Measurements from ENCODE around the gene PALLD. TPM values are rescaled to one million over a fixed set of nuclear protein-coding genes. Genes with fewer than 3 reads are reported as not detected.

The PALLD gene
- total RNA-seq, 2 experiments from 2014 or later = 0.49 to 0.78 TPM

DNA sequence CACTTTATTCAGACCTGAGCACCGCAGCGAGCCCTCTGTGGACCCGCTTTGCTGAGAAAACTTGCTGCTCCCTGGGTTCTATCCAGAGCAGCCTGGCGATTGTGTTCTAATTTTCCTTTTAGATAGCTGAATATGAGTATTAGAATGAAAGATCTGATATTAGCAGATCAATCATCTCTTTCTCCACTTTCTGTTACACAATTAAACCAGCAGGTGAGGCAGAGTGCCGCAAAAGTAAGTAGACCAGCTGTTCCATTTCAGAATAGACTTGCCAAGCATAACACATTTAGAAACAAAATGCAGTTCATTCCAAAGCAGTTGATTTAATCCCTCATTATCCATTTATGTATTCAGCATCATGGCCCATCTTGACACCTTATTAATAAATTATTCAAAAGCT, 58.6 kb downstream of the PALLD start:
- Mint-ChIP-seq H3K4me3 (no peak overlapping the region), H3K27ac (no peak overlapping the region), H3K36me3 (ENCODE audit: low read depth) (no peaks in the 10 kb centered on the region), H3K27me3 (peaks cover 10% of the 10 kb centered on the region), H3K9me3 (no peaks in the 10 kb centered on the region), H3K4me1 (ENCODE audit: low read depth) (no peaks in the 10 kb centered on the region)
- H3K36me3 ChIP-seq (ENCODE audit: insufficient read depth, low read length) = no peaks in the 10 kb centered on the region
- H3K27me3 ChIP-seq (ENCODE audit: control insufficient read depth in 1 of 2, insufficient read depth in 2 of 2, low read length in 2 of 2) = no peaks in the 10 kb centered on the region
- TF ChIP-seq, protein P1, sequence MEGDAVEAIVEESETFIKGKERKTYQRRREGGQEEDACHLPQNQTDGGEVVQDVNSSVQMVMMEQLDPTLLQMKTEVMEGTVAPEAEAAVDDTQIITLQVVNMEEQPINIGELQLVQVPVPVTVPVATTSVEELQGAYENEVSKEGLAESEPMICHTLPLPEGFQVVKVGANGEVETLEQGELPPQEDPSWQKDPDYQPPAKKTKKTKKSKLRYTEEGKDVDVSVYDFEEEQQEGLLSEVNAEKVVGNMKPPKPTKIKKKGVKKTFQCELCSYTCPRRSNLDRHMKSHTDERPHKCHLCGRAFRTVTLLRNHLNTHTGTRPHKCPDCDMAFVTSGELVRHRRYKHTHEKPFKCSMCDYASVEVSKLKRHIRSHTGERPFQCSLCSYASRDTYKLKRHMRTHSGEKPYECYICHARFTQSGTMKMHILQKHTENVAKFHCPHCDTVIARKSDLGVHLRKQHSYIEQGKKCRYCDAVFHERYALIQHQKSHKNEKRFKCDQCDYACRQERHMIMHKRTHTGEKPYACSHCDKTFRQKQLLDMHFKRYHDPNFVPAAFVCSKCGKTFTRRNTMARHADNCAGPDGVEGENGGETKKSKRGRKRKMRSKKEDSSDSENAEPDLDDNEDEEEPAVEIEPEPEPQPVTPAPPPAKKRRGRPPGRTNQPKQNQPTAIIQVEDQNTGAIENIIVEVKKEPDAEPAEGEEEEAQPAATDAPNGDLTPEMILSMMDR (IDR thresholded peaks at IDR 0.05) = no peak
- H3K4me1 ChIP-seq (ENCODE audit: insufficient read depth, low read length) = no peaks in the 10 kb centered on the region
- no peak overlapping the region for H3K27ac ChIP-seq (ENCODE audit: low read depth in 1 of 2, low read length in 2 of 2)
- DNase-seq = no peak
- POLR2A ChIA-PET = no interaction called here
- CTCF ChIA-PET = no interaction called here
- no peak overlapping the region for H3K4me3 ChIP-seq (ENCODE audit: low read length)
- H3K9me3 ChIP-seq (ENCODE audit: control insufficient read depth in 1 of 2, insufficient read depth in 1 of 2, low read length in 2 of 2) = peaks cover 0 to 3% of the 10 kb centered on the region in 2 experiments
- intact Hi-C loops (cut with DNase I, micrococcal nuclease) = no loop called here
- ATAC-seq (ENCODE audit: poor library complexity) = no peak

DNA sequence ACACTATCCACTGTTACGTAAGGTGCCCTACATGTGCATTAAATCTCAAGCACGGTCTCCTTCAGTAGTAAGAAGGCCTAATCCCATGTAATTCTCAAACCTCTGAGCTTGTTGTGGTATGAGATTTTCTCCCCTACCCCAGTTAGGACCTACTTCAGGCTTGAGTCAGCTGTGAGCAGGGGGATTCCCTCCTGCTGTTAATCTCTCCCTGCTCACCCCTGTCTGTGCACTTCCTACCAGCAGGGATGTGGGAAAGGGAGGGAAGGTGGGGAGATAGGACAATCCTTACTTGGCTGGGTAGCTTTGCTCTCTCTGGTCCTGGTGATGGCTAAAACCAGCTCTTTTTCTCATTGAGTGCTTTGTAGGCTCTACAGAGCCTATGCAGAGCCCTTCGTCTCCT, 60.8 kb downstream of the PALLD start:
- Mint-ChIP-seq H3K36me3 (ENCODE audit: low read depth) (no peaks in the 10 kb centered on the region), H3K27ac (no peak overlapping the region), H3K27me3 (peaks cover 10% of the 10 kb centered on the region), H3K9me3 (no peaks in the 10 kb centered on the region), H3K4me3 (no peak overlapping the region), H3K4me1 (ENCODE audit: low read depth) (no peaks in the 10 kb centered on the region)
- Histone ChIP-seq H3K4me3 (ENCODE audit: low read length) (no peak overlapping the region), H3K27me3 (ENCODE audit: control insufficient read depth in 1 of 2, insufficient read depth in 2 of 2, low read length in 2 of 2) (no peaks in the 10 kb centered on the region), H3K27ac (ENCODE audit: low read depth in 1 of 2, low read length in 2 of 2) (no peak overlapping the region), H3K4me1 (ENCODE audit: insufficient read depth, low read length) (no peaks in the 10 kb centered on the region), H3K9me3 (ENCODE audit: control insufficient read depth in 1 of 2, insufficient read depth in 1 of 2, low read length in 2 of 2) (peaks cover 0 to 3% of the 10 kb centered on the region in 2 experiments), H3K36me3 (ENCODE audit: insufficient read depth, low read length) (no peaks in the 10 kb centered on the region)
- DNase-seq (no peak), ATAC-seq (ENCODE audit: poor library complexity) (no peak)
- CTCF ChIA-PET = no interaction called here
- intact Hi-C loops (cut with DNase I, micrococcal nuclease) = no loop called here
- TF ChIP-seq, protein P1 (IDR thresholded peaks at IDR 0.05) = no peak
- POLR2A ChIA-PET = no interaction called here

DNA sequence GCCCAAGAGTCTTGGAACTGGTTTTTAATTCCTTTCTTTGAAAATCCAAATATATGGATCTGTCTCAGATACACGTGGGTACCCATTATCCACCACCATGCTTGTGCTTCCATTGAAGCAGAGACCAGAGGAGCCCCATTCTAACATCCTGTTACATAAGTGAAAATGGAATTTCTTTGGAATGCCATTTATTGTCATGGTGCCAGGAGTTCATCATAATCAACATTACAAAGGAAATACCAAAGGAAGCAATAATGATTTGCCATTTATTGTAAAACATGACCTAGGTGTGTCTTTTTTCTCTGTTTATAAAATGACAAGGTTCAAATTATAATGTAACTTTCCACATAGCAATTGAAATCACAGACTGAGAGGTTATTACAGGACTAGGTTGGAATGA, 61.7 kb downstream of the PALLD start:
- no peaks in the 10 kb centered on the region for H3K9me3 Mint-ChIP-seq
- no peak overlapping the region for H3K27ac Mint-ChIP-seq
- Histone ChIP-seq H3K4me3 (ENCODE audit: low read length) (no peak overlapping the region), H3K27me3 (ENCODE audit: control insufficient read depth in 1 of 2, insufficient read depth in 2 of 2, low read length in 2 of 2) (no peaks in the 10 kb centered on the region), H3K27ac (ENCODE audit: low read depth in 1 of 2, low read length in 2 of 2) (no peak overlapping the region), H3K4me1 (ENCODE audit: insufficient read depth, low read length) (no peaks in the 10 kb centered on the region), H3K9me3 (ENCODE audit: control insufficient read depth in 1 of 2, insufficient read depth in 1 of 2, low read length in 2 of 2) (peaks cover 0 to 3% of the 10 kb centered on the region in 2 experiments), H3K36me3 (ENCODE audit: insufficient read depth, low read length) (no peaks in the 10 kb centered on the region)
- POLR2A ChIA-PET = no interaction called here
- CTCF ChIA-PET = no interaction called here
- no peaks in the 10 kb centered on the region for H3K4me1 Mint-ChIP-seq (ENCODE audit: low read depth)
- peaks cover 5% of the 10 kb centered on the region for H3K27me3 Mint-ChIP-seq
- H3K36me3 Mint-ChIP-seq (ENCODE audit: low read depth) = no peaks in the 10 kb centered on the region
- TF ChIP-seq, protein P1 (IDR thresholded peaks at IDR 0.05) = no peak
- no peak overlapping the region for H3K4me3 Mint-ChIP-seq
- intact Hi-C loops (cut with DNase I, micrococcal nuclease) = no loop called here
- ATAC-seq (ENCODE audit: poor library complexity) (no peak), DNase-seq (no peak)
